GM20000 (cell line): ENCODE results near the gene CPB2.

Experiments used
- DNase-seq: peaks from one replicate; pipeline ENCODE4 v3.0.0; 2012; ENCODE audit warnings: low spot score
- CTCF ChIP-seq: IDR thresholded peaks from 2 replicates; pipeline ENCODE4 v1.5.1; 2012; ENCODE audit warnings: mild to moderate bottlenecking, control low read depth; ENCODE audit errors: extremely low read depth, missing control alignments

Gene CPB2

DNA sequence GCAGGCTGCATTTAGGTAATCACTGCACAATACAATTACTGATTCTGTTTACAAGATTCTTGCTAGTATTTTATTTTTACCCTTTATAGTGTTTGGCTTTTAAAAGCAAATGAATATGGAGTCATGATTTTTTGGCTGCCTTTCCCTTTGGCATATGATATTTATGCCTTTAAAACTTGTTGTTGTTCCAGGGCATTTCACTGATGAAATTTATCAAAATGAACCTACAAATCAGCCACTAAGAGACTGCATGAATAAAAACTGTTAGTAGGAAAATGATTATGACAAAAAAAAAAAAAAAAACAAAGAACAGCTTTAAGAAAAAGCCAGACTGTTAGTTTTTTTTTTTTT, 2.6 kb downstream of the CPB2 start:
- TF ChIP-seq CTCF, result no peak
- no peak for DNase-seq

- no peak for TF ChIP-seq CTCF
- no peak for DNase-seq
Measured at GRCh38 chr13:46101484-46102254, 3.2 kb downstream of the CPB2 start.

DNA sequence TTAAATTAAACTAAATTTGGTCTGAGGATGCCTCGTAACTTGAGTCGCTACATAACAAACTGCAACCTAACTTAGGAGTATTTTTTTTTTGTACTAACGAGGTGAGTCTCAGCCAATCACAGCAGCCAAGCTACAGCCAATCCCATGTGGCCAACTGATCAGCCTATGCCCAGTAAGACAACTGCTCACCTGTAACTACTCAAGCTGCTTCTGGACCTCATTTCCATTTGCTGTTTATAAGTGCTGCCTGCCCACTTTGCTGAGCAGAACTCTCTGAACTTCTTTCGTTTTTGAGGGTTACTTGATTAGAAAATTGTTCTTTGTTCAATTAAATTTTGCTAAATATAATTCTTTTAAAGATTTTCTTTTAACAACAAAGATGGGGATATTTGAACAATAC, 3.8 kb downstream of the CPB2 start:
- DNase-seq, result no peak
- no peak for TF ChIP-seq CTCF

DNA sequence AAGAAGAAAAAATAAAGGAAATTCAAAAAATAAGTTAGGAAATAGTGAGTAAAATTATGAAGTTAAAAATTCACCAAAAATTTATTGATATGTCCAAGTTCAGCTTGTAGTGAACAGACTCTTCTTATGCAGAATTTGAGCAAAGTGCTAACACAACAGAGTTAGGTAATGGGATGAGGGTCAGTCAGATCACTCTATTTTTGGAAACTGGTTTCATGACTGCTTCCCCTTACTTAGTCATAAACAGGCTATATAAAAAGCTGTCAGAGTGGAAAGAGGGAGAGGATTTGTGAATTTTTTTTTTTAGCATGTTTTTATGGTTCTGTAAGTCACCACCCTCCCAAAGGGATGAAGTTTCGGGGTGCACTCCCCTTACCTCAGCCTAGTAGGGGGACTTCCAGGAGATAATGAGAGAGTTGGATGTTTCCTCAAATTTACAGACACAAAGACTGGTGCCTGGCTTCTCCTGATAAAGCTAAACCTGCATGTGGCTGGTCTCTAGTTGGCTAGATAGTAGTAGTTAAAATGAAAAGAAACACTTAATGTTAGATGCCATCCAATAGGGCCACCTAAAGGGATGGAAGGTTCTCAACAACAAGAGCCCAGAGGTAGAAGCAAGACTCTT, 4.5 kb downstream of the CPB2 start:
- no peak for TF ChIP-seq CTCF
- DNase-seq, result peak; percentile 57

GRCh38 chr13:46097663-46098062, 7.2 kb downstream of the CPB2 start:
- no peak for DNase-seq
- TF ChIP-seq CTCF, result no peak

GRCh38 chr13:46097015-46097414, 7.8 kb downstream of the CPB2 start:
- DNase-seq, result no peak

GRCh38 chr13:46094478-46094877, 10.4 kb downstream of the CPB2 start:
- TF ChIP-seq CTCF, result no peak
- no peak for DNase-seq

More at GRCh38 chr13:46097015-46097414, 7.8 kb downstream of the CPB2 start:
- no peak for TF ChIP-seq CTCF
